Measurements from ENCODE around the gene AZU1.

Gene AZU1

GRCh38 chr19:793806-794205, 33.8 kb upstream of the AZU1 start:
- H3K27ac Mint-ChIP-seq = no peak overlapping the region

GRCh38 chr19:795073-795611, 32.5 kb upstream of the AZU1 start:
- Mint-ChIP-seq H3K9me3 (no peaks in the 10 kb centered on the region), H3K27me3 (peaks cover 20% of the 10 kb centered on the region), H3K4me3 (no peak overlapping the region), H3K4me1 (peaks cover 18% of the 10 kb centered on the region), H3K36me3 (peaks cover 11% of the 10 kb centered on the region), H3K27ac (no peak overlapping the region)
- no peak for ATAC-seq

More at GRCh38 chr19:793806-794205, 33.8 kb upstream of the AZU1 start:
- Mint-ChIP-seq H3K27me3 (peaks cover 34% of the 10 kb centered on the region), H3K9me3 (no peaks in the 10 kb centered on the region), H3K4me3 (no peak overlapping the region), H3K36me3 (no peaks in the 10 kb centered on the region), H3K4me1 (peaks cover 12% of the 10 kb centered on the region)
- no peak for ATAC-seq

GRCh38 chr19:795691-796581, 31.7 kb upstream of the AZU1 start:
- Mint-ChIP-seq H3K4me3 (peak overlapping the region; percentile 92), H3K9me3 (no peaks in the 10 kb centered on the region), H3K36me3 (peaks cover 17% of the 10 kb centered on the region), H3K27me3 (peaks cover 13% of the 10 kb centered on the region), H3K27ac (peak overlapping the region; percentile 90), H3K4me1 (peaks cover 26% of the 10 kb centered on the region)
- no peak for ATAC-seq

- Mint-ChIP-seq H3K36me3 (peaks cover 20% of the 10 kb centered on the region), H3K9me3 (no peaks in the 10 kb centered on the region), H3K4me3 (peak within 1 kb of the TSS; percentile 92), H3K27me3 (peaks cover 3% of the 10 kb centered on the region), H3K27ac (peak within 1 kb of the TSS; percentile 90), H3K4me1 (peaks cover 36% of the 10 kb centered on the region)
- peak; percentile 93 for ATAC-seq
Observed at GRCh38 chr19:796692-797527, 30.7 kb upstream of the AZU1 start, which contains the start of gene PTBP1. Gene PTBP1, plus strand, starts transcription at chr19:797452. Its CDS starts 46 bp downstream, at chr19:797498.

GRCh38 chr19:797528-798414, 29.9 kb upstream of the AZU1 start:
- H3K27me3 Mint-ChIP-seq = no peaks in the 10 kb centered on the region
- H3K4me1 Mint-ChIP-seq = peaks cover 44% of the 10 kb centered on the region
- H3K27ac Mint-ChIP-seq = peak overlapping the region; percentile 90
- no peaks in the 10 kb centered on the region for H3K9me3 Mint-ChIP-seq
- peak overlapping the region; percentile 92 for H3K4me3 Mint-ChIP-seq
- peak; percentile 58 for ATAC-seq
- H3K36me3 Mint-ChIP-seq = peaks cover 26% of the 10 kb centered on the region

GRCh38 chr19:798415-799075, 29.1 kb upstream of the AZU1 start:
- ATAC-seq = no peak
- Mint-ChIP-seq H3K9me3 (no peaks in the 10 kb centered on the region), H3K27me3 (no peaks in the 10 kb centered on the region), H3K4me3 (peak overlapping the region; percentile 89), H3K4me1 (peaks cover 52% of the 10 kb centered on the region), H3K36me3 (peaks cover 34% of the 10 kb centered on the region), H3K27ac (peak overlapping the region; percentile 90)

- Mint-ChIP-seq H3K27ac (peak overlapping the region; percentile 90), H3K4me3 (peak overlapping the region; percentile 89), H3K9me3 (no peaks in the 10 kb centered on the region), H3K36me3 (peaks cover 41% of the 10 kb centered on the region), H3K4me1 (peaks cover 52% of the 10 kb centered on the region), H3K27me3 (no peaks in the 10 kb centered on the region)
- no peak for ATAC-seq
Observed at GRCh38 chr19:799076-799881, 28.4 kb upstream of the AZU1 start.

- Mint-ChIP-seq H3K36me3 (peaks cover 47% of the 10 kb centered on the region), H3K4me1 (peaks cover 52% of the 10 kb centered on the region), H3K4me3 (peak overlapping the region; percentile 89), H3K9me3 (no peaks in the 10 kb centered on the region), H3K27me3 (no peaks in the 10 kb centered on the region), H3K27ac (peak overlapping the region; percentile 90)
- ATAC-seq = no peak
Observed at GRCh38 chr19:800360-801029, 27.1 kb upstream of the AZU1 start.

GRCh38 chr19:801030-801860, 26.4 kb upstream of the AZU1 start:
- ATAC-seq = no peak
- peaks cover 47% of the 10 kb centered on the region for H3K36me3 Mint-ChIP-seq
- peaks cover 52% of the 10 kb centered on the region for H3K4me1 Mint-ChIP-seq
- H3K27ac Mint-ChIP-seq = peak overlapping the region; percentile 90
- H3K4me3 Mint-ChIP-seq = peak overlapping the region; percentile 48
- no peaks in the 10 kb centered on the region for H3K9me3 Mint-ChIP-seq
- no peaks in the 10 kb centered on the region for H3K27me3 Mint-ChIP-seq

- no peak for ATAC-seq
- Mint-ChIP-seq H3K4me1 (peaks cover 48% of the 10 kb centered on the region), H3K27ac (peak overlapping the region; percentile 90), H3K9me3 (no peaks in the 10 kb centered on the region), H3K36me3 (peaks cover 53% of the 10 kb centered on the region), H3K27me3 (no peaks in the 10 kb centered on the region), H3K4me3 (peak overlapping the region; percentile 15)
Observed at GRCh38 chr19:801861-802497, 25.7 kb upstream of the AZU1 start.

GRCh38 chr19:802498-803098, 25.0 kb upstream of the AZU1 start:
- peaks cover 54% of the 10 kb centered on the region for H3K4me1 Mint-ChIP-seq
- no peaks in the 10 kb centered on the region for H3K9me3 Mint-ChIP-seq
- H3K27me3 Mint-ChIP-seq = no peaks in the 10 kb centered on the region
- no peak overlapping the region for H3K27ac Mint-ChIP-seq
- no peak overlapping the region for H3K4me3 Mint-ChIP-seq
- H3K36me3 Mint-ChIP-seq = peaks cover 59% of the 10 kb centered on the region
- no peak for ATAC-seq

Measured in stimulated activated memory B cell treated with anti-CD40 and anti-IgM and Interleukin-4, amounts not matched to agents 10 μg/mL and 1 μg/mL and 100 μg/mL, for 72 hours (primary cell).